ENCODE measurements around the gene IL5RA.

IL5RA gene

DNA sequence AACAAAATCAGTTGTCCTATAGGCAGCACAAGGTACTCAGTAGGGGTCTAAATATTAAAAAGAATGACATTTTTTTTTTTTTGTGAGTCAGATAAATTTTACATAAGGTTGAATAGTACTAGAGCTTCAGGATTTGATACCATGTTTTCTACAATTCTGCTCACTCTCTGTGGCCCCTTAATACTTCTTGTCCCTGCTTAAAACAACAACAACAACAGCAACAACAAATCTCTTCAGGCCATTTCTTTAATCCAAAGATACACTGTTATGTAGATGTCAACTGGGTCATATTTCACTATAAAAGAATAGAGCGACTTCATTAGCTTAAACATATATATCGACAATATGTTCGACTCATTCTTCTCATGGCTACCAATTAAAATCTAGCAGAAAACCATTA lies 3.0 kb downstream of the IL5RA start:
- DNase-seq = no peak

DNA sequence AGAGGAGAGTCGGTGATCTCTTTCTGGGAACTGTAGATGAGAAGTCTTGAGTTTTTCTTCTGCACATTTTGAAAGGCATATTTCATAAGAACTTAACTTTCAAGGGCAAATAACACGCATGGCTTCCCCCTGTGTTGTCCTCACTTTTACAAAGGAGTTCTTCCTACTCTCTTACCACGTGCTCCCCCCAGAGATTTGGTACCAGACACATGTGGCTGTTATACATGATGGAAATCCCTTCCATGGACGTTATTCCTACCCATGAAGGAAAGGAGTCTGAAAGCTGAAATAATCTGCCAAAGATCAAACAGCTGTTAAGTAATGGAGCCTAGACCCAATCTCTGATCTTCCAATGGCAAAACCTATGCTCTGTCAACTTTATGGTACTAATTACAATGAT lies 4.4 kb downstream of the IL5RA start:
- DNase-seq = no peak

DNA sequence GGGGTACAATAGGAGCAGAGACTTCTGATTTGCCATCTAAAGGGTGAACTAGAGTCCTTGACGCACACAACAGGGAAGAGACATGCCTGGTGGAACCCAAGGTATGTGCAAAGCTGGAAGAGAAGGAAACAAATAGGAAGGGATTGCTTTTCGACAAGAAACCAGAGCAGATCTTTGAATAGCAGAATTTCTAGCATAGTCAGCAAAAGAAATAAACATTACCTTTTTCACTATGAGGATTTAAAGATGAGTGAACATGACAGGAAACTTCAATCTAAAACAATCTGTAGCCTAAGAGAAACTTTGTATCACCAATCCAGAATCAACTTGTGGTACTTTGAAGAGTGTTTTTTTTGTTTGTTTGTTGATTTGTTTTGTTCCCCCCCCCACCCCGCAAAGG lies 4.9 kb downstream of the IL5RA start:
- DNase-seq = no peak

DNA sequence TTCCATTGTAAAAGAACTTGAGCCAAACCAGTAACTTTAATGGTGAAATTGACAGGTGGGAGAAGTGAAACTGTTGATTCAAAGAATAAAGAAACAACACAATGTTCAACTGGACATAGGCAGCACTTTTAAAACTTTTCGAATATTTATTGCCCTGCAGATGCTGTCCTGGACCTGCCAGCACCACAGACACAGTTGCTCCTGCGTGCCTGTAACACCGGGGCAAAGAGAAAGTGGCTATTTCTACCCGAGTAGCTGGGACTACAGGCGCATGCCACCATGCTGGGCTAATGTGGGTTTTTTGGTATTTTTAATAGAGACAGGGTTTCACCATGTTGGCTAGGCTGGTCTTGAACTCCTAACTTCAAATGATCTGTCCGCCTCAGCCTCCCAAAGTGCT lies 7.4 kb downstream of the IL5RA start:
- DNase-seq = no peak

DNA sequence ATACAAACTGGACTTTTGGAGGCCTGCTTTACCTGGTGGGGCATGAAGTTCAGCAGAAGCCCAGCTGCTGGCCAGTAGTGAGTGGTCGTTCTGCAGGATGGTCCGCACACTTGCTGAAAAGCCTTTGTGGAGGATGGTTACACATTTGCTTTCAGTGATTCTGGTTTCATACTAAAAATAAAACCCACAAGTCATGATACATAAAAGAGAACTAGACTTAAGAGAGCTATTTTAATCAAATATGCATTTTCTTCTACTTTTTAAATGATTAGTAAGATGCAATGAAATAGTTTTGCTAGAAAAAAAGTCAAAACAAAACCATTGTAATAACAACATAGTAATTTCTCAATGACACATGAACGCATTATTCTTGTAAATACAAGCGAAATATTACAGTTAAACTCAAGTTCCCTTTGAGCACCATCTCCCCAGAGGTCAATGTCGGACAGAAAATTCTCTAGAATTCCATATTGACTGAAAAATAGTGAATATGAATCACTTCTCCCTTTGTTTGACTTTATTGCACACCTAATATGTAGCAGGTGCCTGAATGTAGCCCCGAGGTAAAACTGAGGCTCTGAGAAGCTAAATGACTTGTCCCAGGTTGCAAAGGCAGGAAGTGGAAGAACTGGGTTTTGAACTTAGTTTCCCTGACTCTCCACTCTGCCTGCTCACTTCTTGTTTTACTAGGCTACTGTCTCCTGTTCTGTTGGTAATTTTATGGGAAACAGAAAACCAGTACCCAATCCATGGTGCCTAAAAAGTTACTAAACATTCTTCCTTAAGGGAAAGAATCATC lies 8.3 kb downstream of the IL5RA start:
- no peak for DNase-seq

DNA sequence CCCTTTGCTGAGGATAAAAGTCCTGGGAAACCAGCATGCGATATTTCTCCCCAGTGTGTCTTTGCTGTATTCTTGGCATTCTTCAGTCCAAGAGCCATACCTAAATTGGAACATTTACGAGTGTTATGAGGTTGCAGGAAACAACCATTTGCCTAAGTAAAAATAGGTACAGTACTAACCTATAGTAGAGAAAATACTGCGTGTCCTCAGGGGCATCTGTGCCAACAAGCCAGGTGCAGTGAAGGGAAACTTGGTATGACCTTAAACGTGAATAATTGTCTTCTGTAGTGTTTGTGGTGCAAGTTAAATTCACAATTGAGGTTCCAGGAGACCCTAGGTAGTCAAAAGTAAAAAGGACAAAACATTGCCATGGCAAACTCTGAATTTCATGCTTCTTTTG lies 12.2 kb downstream of the IL5RA start:
- DNase-seq = no peak

DNA sequence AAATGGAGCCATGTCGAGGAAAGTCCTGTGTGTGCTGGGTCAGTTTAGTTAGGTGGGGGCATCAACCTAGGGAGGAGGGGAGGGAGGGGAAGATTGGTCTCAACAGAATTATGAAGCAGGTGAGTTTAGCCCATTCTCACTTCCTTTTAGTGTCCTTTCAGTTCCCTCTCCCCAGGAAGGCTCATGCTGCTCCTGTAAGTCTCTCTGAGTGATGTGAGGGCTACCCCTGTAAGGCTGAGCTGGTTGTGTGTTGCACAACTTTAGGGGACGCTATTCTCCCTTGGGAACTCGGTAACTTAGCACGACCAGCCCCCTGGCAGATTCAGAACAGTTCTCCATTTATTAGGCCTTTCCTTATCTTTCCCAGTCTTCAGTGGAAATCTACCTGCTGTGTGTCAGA lies 21.2 kb downstream of the IL5RA start:
- DNase-seq = no peak

DNA sequence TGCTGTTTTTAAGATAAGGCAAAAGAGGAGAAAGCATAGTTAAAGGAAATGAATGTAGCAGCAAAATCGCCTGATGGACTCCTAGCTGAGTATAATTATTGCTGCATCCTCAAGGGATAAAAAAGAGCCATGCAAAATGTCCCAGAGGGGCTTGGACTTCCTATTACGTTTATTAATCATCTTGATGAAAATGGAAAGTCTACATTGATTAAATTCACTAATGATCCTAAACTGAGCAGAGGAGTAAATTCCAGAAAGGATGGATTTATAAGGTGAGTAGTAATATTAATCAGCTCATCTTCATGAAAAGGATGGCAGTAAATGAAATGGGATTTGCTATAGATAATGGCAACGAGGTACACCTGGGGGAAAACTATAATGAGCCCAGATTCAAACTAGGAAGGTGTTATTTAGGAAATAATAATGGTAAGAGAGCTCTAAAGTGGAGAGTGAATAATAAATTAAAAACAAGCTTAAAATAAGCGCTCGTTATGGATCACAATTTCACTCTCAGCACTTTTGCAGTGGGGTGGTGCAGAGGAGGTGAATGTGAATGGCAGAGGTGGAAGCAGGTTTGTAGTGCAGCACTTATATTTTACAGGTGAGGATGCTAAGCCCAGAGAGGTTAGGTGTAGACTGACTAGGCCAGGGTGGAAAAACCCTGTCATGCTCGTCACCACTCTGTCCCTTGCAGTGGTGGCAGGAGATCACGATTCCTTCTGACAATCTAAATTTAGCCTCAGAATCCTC lies 22.3 kb downstream of the IL5RA start:
- DNase-seq = no peak

DNA sequence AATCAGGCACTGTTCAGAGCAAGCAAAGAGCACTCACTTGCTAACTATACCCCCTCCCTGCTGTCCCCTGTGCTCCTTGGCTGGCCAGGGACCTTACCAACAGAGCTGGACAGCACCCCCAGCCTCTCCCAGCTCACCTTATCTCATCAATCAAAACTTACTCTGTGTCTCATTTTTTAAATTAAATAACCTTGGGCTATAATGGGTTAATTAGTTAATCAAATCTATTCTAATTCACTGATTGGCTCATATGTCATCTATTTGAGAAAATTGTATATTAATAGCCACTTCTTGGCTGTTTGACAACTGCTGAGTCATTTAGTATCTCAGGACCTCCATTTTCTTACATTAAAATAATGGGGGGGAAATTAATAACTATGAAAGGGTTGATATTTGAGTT lies 22.9 kb downstream of the IL5RA start:
- no peak for DNase-seq

DNA sequence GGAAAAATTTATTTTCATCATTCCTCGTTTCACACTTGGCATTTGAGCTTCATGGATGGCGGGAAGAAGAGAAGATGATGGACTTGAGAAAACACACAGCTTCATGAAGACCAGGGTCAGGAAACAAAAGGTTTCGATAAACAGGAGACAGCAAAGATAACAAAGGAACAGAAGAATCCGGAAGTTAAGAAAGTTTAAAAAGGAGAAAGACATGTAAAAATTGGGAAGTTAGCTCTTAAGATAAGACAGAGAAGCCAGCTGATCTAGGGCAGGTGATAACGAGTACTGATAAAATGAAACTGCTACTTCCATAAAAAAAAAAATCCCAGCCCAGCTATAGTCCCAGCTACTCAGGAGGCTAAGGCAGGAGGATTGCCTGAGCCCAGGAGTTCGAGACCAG lies 23.9 kb downstream of the IL5RA start:
- no peak for DNase-seq

DNA sequence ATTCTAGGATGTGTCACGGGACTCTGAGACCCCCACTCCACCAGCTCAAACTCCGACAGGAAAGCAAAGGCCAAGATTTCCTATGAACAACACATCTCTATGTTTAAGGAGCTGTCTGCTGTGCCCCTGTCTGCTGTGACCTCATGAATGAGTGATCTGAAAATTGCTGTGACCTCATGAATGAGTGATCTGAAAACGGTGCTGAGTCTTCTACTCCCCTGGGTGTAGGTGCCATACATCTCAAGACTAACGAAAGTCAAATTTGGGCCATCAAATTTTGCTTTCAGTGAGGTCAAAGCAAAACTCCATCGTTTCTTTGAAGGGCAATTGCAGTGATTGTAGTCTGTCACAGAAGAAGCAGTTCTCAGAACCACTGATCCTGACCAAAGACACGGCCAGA lies 24.4 kb downstream of the IL5RA start:
- DNase-seq = no peak

DNA sequence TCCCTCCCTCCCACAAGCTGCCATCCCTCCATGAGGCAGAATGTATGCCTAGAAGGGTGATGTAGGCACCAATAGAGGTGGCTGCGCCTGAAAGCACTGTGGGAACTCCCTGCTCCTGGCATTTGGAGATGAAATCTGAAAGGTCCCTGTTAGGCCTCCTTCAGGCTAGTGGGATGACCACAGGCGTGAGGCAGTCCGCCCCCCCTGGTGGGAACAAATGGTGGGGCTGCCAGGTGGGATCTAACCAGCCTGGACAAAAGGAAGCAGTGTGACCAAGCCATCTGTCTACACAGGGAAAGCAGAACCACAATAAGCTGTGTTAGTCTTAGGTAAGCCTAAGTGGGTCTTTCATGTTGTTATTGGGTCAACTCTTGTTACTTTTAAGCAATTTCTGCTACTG lies 25.3 kb downstream of the IL5RA start:
- DNase-seq = no peak

DNA sequence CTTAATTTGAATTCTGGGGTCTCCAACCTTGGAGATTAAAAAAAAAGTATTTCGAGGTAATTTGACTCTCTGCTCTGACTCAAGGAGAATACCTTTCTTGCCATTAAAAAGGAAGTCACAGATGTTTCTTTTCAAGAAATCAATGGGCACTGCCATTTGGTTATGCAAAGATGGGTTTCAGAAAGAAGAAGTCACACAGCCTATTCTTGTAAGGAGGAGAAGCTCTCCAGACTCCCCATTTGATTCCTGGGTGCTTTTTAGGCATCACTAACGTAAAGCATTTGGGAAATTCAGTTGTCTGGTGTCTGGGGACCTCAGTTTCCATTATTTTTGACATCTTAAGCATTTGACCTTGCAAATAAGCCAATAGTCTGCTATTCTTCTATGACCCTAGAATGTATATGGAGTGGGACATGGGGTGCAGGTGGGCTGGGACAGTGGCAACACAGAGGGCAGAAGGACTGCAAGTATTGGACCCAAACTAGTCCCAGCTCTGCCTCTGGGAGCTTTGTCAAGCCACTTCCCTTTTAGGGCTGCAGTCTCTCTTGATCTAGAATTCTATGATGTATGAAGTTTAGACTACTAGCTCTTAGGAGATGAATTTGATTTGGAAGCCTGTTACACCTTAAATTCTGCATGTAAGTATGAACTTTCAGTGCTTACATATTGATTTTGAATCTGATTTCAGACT lies 27.8 kb downstream of the IL5RA start:
- no peak for DNase-seq

DNA sequence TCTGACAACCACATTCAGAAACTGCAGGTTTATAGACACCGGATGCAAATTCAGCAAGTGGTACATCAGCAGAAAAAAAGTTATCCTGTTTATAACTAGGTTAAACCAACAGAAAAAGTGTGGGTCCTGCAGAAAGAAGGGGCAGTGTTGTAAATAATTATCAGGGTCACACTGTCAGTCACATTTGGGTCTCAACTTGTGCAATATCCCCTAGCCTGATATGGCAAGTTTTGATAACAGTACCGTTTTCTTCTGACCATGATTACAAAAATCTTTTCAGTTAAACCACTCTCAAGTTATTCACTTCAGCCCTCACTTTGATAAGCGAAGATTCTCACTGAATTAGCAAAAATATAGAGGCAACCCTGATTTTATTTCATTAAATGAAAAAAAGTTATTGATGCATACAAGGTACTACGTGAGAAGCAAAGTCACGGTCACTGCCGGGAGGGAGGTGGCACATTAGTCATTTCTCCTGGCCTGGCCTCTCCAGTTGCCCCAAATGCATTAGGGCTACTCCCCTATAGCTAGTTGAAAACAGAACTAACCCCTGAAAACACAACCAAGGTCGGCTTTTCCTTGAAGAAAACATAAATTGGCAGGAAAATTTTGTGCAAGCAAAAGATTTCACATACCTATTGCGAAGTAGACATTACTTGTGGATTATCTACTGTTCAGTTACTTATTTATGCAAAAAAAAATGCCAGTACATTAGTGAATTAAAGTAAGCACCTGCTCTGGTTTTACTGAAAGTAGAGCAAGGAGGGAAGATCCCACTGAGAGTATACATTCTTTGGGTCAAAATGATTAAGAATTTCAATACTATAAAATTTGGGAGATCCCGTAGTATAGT lies 28.6 kb downstream of the IL5RA start:
- DNase-seq = no peak

DNA sequence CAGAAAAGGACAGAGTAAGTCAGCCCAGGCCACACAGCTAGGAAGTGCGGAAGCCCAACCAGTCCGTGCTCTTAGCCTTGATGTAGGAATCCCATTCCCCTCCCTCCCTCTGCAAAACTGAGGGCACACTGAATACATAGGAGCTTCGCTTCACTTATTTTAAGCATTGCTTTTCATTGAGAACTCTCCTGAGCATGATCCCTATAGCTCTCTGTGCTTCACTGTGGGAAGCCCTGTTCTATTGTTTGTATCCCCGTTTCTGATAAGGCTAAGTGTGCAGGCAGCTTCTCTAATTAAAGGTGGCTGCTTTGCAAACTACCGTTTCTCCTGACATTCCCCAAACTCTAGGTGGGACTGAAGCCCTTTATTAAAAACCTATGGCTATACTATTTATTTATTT lies 29.9 kb downstream of the IL5RA start:
- DNase-seq = no peak

DNA sequence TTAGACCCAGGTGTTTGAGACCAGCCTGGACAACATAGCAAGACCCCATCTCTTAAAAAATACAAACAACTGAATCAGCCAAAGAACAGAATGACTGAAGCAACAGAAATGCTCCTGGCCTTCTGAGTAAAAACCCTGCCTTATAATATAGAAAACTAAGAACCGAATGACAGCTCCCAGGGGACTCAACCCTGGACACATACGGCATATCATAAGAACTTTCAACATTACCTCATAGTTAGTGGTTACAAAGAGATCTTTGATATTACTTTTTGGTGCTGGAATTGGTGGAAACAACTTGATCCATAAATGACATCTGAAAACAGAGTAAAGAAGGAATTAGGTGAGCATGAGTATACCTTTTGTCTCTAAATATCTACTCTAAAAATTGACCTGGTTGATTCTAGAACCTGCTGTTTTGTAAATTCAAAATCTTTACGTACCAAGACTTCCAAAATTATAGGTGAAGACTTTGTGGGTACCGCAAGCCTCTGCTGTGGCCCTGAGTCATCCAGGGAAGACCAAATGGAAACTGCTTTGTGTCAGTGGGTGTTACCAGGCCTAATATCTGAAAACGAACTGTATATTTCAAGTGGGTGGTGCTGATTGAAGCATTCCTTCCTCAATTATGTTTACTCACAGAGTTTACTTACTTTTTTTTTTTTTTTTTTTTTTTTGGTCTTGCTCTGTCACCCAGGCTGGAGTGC lies 35.5 kb downstream of the IL5RA start:
- no peak for DNase-seq

DNA sequence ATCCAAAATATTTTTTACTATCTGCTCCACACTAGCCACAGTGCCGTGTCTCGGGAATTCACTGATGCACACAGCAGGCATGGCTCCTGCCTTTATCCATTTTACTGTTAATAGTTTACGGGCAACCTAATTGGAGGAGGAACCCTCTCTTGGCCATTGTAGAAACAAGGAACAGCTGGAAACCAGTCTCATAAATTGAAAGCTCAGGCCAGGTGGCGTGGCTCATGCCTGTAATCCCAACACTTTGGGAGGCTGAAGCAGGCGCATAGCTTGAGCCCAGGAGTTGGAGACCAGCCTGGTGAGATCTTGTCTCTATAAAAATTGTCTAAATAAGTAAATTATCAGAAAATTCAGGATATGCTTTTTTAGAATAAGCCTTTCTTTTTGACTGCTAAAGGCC lies 39.0 kb downstream of the IL5RA start:
- DNase-seq = no peak

DNA sequence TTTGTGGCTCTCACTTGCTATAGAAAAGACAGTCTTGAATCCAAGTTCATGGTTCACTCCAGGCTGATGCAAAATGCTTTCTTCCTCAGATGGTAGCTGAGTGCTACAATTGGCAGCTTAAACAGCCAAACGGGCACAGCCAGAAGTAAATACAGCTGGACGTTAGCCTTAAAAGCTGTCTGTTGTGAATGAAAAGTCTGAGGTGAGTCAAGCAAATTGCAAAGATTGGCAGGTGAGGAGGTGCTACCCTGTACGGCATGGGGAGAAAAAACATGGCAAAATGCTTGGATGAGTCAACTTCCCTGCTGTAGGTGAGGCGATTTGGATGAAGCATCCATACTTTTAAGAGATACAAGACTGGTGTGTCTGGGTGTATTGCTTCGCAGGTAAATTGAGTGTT lies 40.5 kb downstream of the IL5RA start:
- no peak for DNase-seq

DNA sequence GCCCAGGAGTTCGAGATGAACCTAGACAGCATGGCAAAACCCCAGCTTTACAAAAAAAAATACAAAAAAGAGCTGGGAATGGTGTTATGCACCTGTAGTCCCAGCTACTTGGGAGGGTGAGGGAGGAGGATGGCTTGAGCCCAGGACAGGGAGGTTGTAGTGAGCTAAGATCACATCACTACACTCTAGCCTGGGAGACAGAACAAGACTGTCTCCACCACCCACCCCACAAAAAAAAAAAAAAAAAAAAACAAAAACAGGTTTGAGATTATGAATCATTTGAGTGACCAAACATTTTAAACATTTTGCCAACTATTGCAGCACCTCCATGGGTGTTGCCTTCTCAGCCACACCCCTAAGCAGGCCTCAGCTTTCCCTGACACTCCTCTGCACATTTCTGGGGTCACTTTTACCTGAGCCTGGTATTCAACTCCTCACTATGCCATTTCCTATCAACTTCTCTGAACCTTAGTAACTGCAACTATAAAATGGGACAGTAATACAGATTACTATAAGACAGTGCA lies 41.8 kb downstream of the IL5RA start:
- no peak for DNase-seq

DNA sequence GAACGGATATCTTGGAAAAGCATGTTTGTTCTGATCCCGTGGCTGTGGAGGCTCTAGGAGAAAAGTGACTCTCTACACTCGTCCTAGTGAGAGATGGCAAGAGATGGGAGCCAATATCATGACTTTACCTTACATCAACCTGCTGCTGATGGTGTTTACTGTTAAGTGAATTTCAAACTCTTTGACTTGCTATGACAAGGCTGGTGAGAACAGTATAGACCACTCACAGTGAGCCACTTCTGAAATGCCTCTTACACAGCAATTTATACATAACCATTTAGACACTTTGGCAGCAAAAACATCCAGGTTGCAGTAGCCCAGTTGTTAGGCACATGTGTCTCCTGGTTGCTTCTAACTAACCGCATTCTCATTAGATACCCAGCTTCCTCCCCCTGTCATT lies 43.3 kb downstream of the IL5RA start:
- no peak for DNase-seq

DNA sequence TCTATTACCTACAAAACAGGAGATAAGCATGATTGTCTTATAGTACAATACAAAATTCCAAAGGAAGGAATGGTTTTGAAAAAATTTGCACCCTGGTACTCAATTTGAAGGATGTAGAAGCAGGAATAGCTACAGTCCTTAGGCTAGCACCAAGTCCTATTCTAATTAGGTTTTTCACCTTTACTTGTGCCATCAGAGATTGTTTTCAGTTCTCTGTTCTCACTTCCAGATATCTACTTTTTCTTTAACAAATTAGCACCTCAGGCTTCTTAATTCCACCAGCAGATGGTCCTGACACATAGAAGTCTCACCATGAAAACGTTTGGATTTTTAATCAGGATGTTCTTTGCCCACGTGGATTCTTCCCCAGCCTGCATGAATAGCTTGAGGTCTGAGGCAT lies 43.8 kb downstream of the IL5RA start:
- no peak for DNase-seq

DNA sequence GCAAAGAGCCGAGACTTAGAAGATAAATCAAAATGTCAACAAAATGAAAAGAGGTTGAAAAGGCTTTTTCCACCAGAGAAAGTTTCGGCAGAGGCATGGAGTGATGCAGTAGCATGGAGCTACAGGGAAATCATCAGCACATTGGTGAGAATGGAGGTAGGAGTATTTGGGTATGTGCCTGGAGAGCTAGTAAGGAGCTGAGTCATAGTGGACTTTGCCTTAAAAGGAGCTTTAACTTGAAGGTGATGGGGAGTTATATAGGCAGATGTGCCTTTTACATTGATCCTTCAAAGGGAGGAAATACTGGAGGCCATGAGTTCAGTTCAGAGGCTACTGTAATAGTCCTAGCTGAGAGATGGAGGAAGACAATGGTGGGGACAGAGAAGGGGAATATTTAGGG lies 44.3 kb downstream of the IL5RA start:
- no peak for DNase-seq
